Measurements from ENCODE around the gene ABCC8. TPM values are rescaled to one million over a fixed set of nuclear protein-coding genes. Genes with fewer than 3 reads are reported as not detected.

The ABCC8 gene
- total and polyA plus RNA-seq, 2 donors (not counting 1 experiment from before 2014, with no cell fraction given) = 0.03 to 0.17 TPM

- Histone ChIP-seq H3K79me2 (ENCODE audit: control insufficient read depth, insufficient read depth, low read length) (no peaks in the 10 kb centered on the region), H4K20me1 (ENCODE audit: control insufficient read depth, insufficient read depth, low read length, poor library complexity, severe bottlenecking) (no peaks in the 10 kb centered on the region), H3K9me3 (ENCODE audit: control extremely low read depth in 1 of 3, control insufficient read depth in 2 of 3, insufficient read depth in 1 of 3, low read length in 2 of 3) (peaks cover 0 to 4% (median 0%) of the 10 kb centered on the region in 3 donors), H3K4me1 (ENCODE audit: control insufficient read depth in 2 of 2, insufficient read depth in 2 of 2, low read length in 2 of 2) (no peaks in the 10 kb centered on the region), H3K36me3 (replicated peaks in 1 of 2; ENCODE audit: control extremely low read depth in 1 of 2, control insufficient read depth in 1 of 2, extremely low read depth in 1 of 2, insufficient read depth in 2 of 2, low read length in 1 of 2) (no peaks in the 10 kb centered on the region), H3K4me3 (ENCODE audit: control extremely low read depth in 1 of 5, extremely low read depth in 1 of 5, insufficient read depth in 1 of 5, low read depth in 2 of 5, low read length in 4 of 5) (no peak overlapping the region), H3K4me2 (replicated peaks; ENCODE audit: low read depth, low read length, poor library complexity, severe bottlenecking) (no peak overlapping the region), H2AFZ (ENCODE audit: insufficient read depth, low read depth, low read length, poor library complexity, severe bottlenecking) (no peak overlapping the region), H3K27ac (ENCODE audit: low read length in 2 of 2) (no peak overlapping the region), H3K9ac (ENCODE audit: low read length) (no peak overlapping the region), H3K27me3 (replicated peaks in 1 of 4; ENCODE audit: control extremely low read depth in 1 of 4, control insufficient read depth in 3 of 4, insufficient read depth in 4 of 4, low read length in 3 of 4) (peaks cover 0 to 3% (median 0%) of the 10 kb centered on the region in 4 experiments)
- Mint-ChIP-seq H3K27me3 (peaks cover 10% of the 10 kb centered on the region), H3K9me3 (ENCODE audit: insufficient read depth) (peaks cover 3% of the 10 kb centered on the region), H3K4me1 (no peaks in the 10 kb centered on the region), H3K27ac (no peak overlapping the region), H3K4me3 (no peak overlapping the region)
- ChIA-PET POLR2A (no interaction called here), CTCF (no interaction called here)
- no peak for TF ChIP-seq CTCF (IDR thresholded peaks at IDR 0.05)
- TF ChIP-seq EZH2 (IDR thresholded peaks at IDR 0.05; ENCODE audit: borderline replicate concordance, insufficient read depth, low read depth, low read length, poor library complexity, severe bottlenecking) = no peak
- intact Hi-C loops (cut with micrococcal nuclease) = no loop called here
- DNase-seq (no peak), ATAC-seq (ENCODE audit: low read depth) (no peak)
- WGBS (ENCODE audit: insufficient coverage) = 79% methylated on average over 3 of the region's 5 CpGs
These were observed 31.3 kb downstream of the ABCC8 start for GRCh38 chr11:17445240-17445795.

GRCh38 chr11:17443926-17444690, 32.5 kb downstream of the ABCC8 start:
- CTCF ChIA-PET = no interaction called here
- no peak for TF ChIP-seq EZH2 (IDR thresholded peaks at IDR 0.05; ENCODE audit: borderline replicate concordance, insufficient read depth, low read depth, low read length, poor library complexity, severe bottlenecking)
- TF ChIP-seq CTCF (IDR thresholded peaks at IDR 0.05) = no peak
- H2AFZ ChIP-seq (ENCODE audit: insufficient read depth, low read depth, low read length, poor library complexity, severe bottlenecking) = no peak overlapping the region
- H3K4me1 ChIP-seq (ENCODE audit: control insufficient read depth in 2 of 2, insufficient read depth in 2 of 2, low read length in 2 of 2) = no peaks in the 10 kb centered on the region
- no peak overlapping the region for H3K27ac ChIP-seq (ENCODE audit: low read length in 2 of 2)
- no peaks in the 10 kb centered on the region for H3K36me3 ChIP-seq (replicated peaks in 1 of 2; ENCODE audit: control extremely low read depth in 1 of 2, control insufficient read depth in 1 of 2, extremely low read depth in 1 of 2, insufficient read depth in 2 of 2, low read length in 1 of 2)
- DNase-seq (no peak), ATAC-seq (ENCODE audit: low read depth) (no peak)
- intact Hi-C loops (cut with micrococcal nuclease) = no loop called here
- 50% methylated on average over 1 of the region's 2 CpGs for WGBS (ENCODE audit: insufficient coverage)
- peaks cover 3% of the 10 kb centered on the region for H3K9me3 Mint-ChIP-seq (ENCODE audit: insufficient read depth)
- no peak overlapping the region for H3K4me2 ChIP-seq (replicated peaks; ENCODE audit: low read depth, low read length, poor library complexity, severe bottlenecking)
- peaks cover 0 to 4% (median 0%) of the 10 kb centered on the region in 3 donors for H3K9me3 ChIP-seq (ENCODE audit: control extremely low read depth in 1 of 3, control insufficient read depth in 2 of 3, insufficient read depth in 1 of 3, low read length in 2 of 3)
- peaks cover 14% of the 10 kb centered on the region for H3K27me3 Mint-ChIP-seq
- H4K20me1 ChIP-seq (ENCODE audit: control insufficient read depth, insufficient read depth, low read length, poor library complexity, severe bottlenecking) = no peaks in the 10 kb centered on the region
- H3K79me2 ChIP-seq (ENCODE audit: control insufficient read depth, insufficient read depth, low read length) = no peaks in the 10 kb centered on the region
- H3K4me3 Mint-ChIP-seq = no peak overlapping the region
- no peaks in the 10 kb centered on the region for H3K4me1 Mint-ChIP-seq
- H3K27ac Mint-ChIP-seq = no peak overlapping the region
- no peak overlapping the region for H3K9ac ChIP-seq (ENCODE audit: low read length)
- POLR2A ChIA-PET = no interaction called here
- peaks cover 0 to 3% (median 1%) of the 10 kb centered on the region in 4 experiments for H3K27me3 ChIP-seq (replicated peaks in 1 of 4; ENCODE audit: control extremely low read depth in 1 of 4, control insufficient read depth in 3 of 4, insufficient read depth in 4 of 4, low read length in 3 of 4)
- H3K4me3 ChIP-seq (ENCODE audit: control extremely low read depth in 1 of 5, extremely low read depth in 1 of 5, insufficient read depth in 1 of 5, low read depth in 2 of 5, low read length in 4 of 5) = no peak overlapping the region

All from B cell (primary cell).